Skeletal muscle cell (primary cell): ENCODE data around the gene CUL3.
"Not testable (repeated sequence)": the region's sequence is repeated elsewhere in the genome, so short reads cannot be mapped to it uniquely, and the experiment has no call there.

Experiments used
- DNase-seq: peaks from one replicate; pipeline ENCODE4 v3.0.0-alpha.2; 2010; ENCODE audit warnings: low read depth
- H3K4me3 ChIP-seq: 2 replicates; pipeline ENCODE4 v1.5.1; 2011; ENCODE audit warnings: low read depth, mild to moderate bottlenecking, control low read depth, low read length, moderate library complexity

CUL3 gene

GRCh38 chr2:224552771-224553170, 32.4 kb downstream of the CUL3 start:
- no peak for DNase-seq

GRCh38 chr2:224551693-224552092, 33.5 kb downstream of the CUL3 start:
- no peak overlapping the region for H3K4me3 ChIP-seq
- no peak for DNase-seq

More at GRCh38 chr2:224552771-224553170, 32.4 kb downstream of the CUL3 start:
- no peak overlapping the region for H3K4me3 ChIP-seq

- no peak overlapping the region for H3K4me3 ChIP-seq
- no peak for DNase-seq
Measured at GRCh38 chr2:224546926-224547325, 38.2 kb downstream of the CUL3 start.

- DNase-seq, result peak; percentile 25
- H3K4me3 ChIP-seq, result no peak overlapping the region
Measured at GRCh38 chr2:224545884-224546644, 39.1 kb downstream of the CUL3 start.

- no peak for DNase-seq
- no peak overlapping the region for H3K4me3 ChIP-seq
Measured at GRCh38 chr2:224543939-224544338, 41.2 kb downstream of the CUL3 start.

GRCh38 chr2:224538561-224539138, 46.5 kb downstream of the CUL3 start:
- H3K4me3 ChIP-seq, result no peak overlapping the region
- no peak for DNase-seq

- no peak for DNase-seq
- H3K4me3 ChIP-seq, result no peak overlapping the region
Measured at GRCh38 chr2:224532931-224533330, 52.2 kb downstream of the CUL3 start.

GRCh38 chr2:224532441-224532840, 52.7 kb downstream of the CUL3 start:
- DNase-seq, result no peak
- no peak overlapping the region for H3K4me3 ChIP-seq

- no peak overlapping the region for H3K4me3 ChIP-seq
- no peak for DNase-seq
Measured at GRCh38 chr2:224528171-224528570, 57.0 kb downstream of the CUL3 start.

- no peak for DNase-seq
- no peak overlapping the region for H3K4me3 ChIP-seq
Measured at GRCh38 chr2:224525774-224526173, 59.4 kb downstream of the CUL3 start.

- no peak for DNase-seq
- H3K4me3 ChIP-seq, result no peak overlapping the region
Measured at GRCh38 chr2:224524657-224525056, 60.5 kb downstream of the CUL3 start.

GRCh38 chr2:224523626-224524577, 61.3 kb downstream of the CUL3 start:
- no peak for DNase-seq
- no peak overlapping the region for H3K4me3 ChIP-seq

- DNase-seq, H3K4me3 ChIP-seq: not testable (repeated sequence)
Measured at GRCh38 chr2:224522483-224522882, 62.7 kb downstream of the CUL3 start.

- H3K4me3 ChIP-seq, result no peak overlapping the region
- peak; percentile 73 for DNase-seq
Measured at GRCh38 chr2:224520064-224520463, 65.1 kb downstream of the CUL3 start.

GRCh38 chr2:224518806-224519580, 66.2 kb downstream of the CUL3 start:
- no peak overlapping the region for H3K4me3 ChIP-seq
- DNase-seq, result peak; percentile 28

GRCh38 chr2:224517963-224518362, 67.2 kb downstream of the CUL3 start:
- DNase-seq, result no peak
- no peak overlapping the region for H3K4me3 ChIP-seq

- H3K4me3 ChIP-seq, DNase-seq: not testable (repeated sequence)
Measured at GRCh38 chr2:224516393-224516792, 68.8 kb downstream of the CUL3 start.

- no peak overlapping the region for H3K4me3 ChIP-seq
- DNase-seq, result no peak
Measured at GRCh38 chr2:224513991-224514390, 71.2 kb downstream of the CUL3 start.

GRCh38 chr2:224507789-224508188, 77.4 kb downstream of the CUL3 start:
- no peak for DNase-seq
- H3K4me3 ChIP-seq, result no peak overlapping the region
